PC-3 (cell line): Measurements from ENCODE around the gene NATD1.

Experiments used
- EZH2 ChIP-seq: fragments of 300-600 bp; sonication (generic); IDR thresholded peaks from one replicate; pipeline ENCODE4 v1.6.1; 2017; ENCODE audit warnings: antibody characterized with exemption, mild to moderate bottlenecking, low read length; ENCODE audit not compliant: unreplicated experiment
- TF ChIP-seq, protein P1 (sequence below): fragments of 300-600 bp; sonication (generic); conservative IDR thresholded peaks from 2 replicates; pipeline ENCODE4 v1.5.1; 2017; ENCODE audit warnings: antibody characterized with exemption, low read depth, mild to moderate bottlenecking, low read length

DNA sequence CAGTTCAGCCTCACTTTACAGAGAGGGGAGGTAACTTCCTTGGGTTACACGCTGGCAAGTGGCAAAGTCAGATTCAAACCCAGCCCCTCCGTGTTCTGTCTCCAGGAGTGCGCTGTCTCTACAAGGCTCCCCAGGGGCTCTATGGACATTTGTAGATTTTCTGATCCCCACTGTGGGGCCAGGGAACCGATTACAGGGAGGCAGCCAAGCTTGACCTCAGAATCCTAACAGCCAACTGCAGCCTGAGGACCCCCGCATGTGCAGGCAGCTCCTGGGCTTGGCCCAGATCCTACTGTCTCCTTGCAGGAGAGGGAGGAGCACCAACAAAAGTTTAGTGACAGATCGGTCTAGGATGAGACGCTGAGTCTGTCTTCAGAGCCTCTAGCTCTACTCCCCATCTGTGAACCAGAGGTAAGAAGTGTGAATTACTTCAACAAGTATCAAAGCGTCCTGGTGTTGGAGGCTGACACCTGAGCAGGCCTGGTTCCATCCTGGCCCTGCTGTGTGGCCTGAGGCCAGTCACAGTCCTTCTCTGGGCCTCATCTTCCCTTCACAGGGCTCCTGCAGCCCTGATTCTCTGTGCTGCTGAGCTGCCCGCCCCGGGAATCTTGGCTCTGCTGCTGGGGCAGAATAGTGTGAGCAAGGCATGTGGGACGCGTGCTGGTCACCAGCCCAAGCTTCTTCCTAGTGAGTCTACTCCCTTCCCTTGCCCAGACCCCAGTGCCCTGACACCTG is 9.2 kb upstream of the NATD1 start:
- TF ChIP-seq, protein P1, sequence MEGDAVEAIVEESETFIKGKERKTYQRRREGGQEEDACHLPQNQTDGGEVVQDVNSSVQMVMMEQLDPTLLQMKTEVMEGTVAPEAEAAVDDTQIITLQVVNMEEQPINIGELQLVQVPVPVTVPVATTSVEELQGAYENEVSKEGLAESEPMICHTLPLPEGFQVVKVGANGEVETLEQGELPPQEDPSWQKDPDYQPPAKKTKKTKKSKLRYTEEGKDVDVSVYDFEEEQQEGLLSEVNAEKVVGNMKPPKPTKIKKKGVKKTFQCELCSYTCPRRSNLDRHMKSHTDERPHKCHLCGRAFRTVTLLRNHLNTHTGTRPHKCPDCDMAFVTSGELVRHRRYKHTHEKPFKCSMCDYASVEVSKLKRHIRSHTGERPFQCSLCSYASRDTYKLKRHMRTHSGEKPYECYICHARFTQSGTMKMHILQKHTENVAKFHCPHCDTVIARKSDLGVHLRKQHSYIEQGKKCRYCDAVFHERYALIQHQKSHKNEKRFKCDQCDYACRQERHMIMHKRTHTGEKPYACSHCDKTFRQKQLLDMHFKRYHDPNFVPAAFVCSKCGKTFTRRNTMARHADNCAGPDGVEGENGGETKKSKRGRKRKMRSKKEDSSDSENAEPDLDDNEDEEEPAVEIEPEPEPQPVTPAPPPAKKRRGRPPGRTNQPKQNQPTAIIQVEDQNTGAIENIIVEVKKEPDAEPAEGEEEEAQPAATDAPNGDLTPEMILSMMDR: no peak
- TF ChIP-seq EZH2: no peak
